ENCODE results near the gene ALDH1B1. TPM values are rescaled to one million over a fixed set of nuclear protein-coding genes. Genes with fewer than 3 reads are reported as not detected.

Gene ALDH1B1
- total RNA-seq, 1 donor from 2014 or later, result 11.5 TPM

GRCh38 chr9:38412751-38413150, 20.2 kb downstream of the ALDH1B1 start:
- Histone ChIP-seq H3K9me3 (ENCODE audit: control insufficient read depth in 3 of 3, low read length in 3 of 3) (no peaks in the 10 kb centered on the region), H3K27ac (ENCODE audit: low read depth, low read length) (no peak overlapping the region), H3K36me3 (ENCODE audit: control insufficient read depth in 3 of 3, insufficient read depth in 3 of 3, low read length in 3 of 3) (no peaks in the 10 kb centered on the region), H3K4me1 (ENCODE audit: control insufficient read depth in 3 of 3, insufficient read depth in 3 of 3, low read length in 3 of 3) (peaks cover 0 to 2% (median 2%) of the 10 kb centered on the region in 3 donors), H3K27me3 (ENCODE audit: control insufficient read depth in 3 of 3, insufficient read depth in 3 of 3, low read length in 3 of 3) (peaks cover 23 to 30% (median 27%) of the 10 kb centered on the region in 3 donors), H3K4me3 (ENCODE audit: low read length in 3 of 3) (no peak overlapping the region), H3K9ac (ENCODE audit: low read depth in 1 of 3, low read length in 3 of 3) (no peak overlapping the region)

GRCh38 chr9:38413283-38413682, 20.8 kb downstream of the ALDH1B1 start:
- Histone ChIP-seq H3K27ac (ENCODE audit: low read depth, low read length) (no peak overlapping the region), H3K4me3 (ENCODE audit: low read length in 3 of 3) (no peak overlapping the region), H3K27me3 (ENCODE audit: control insufficient read depth in 3 of 3, insufficient read depth in 3 of 3, low read length in 3 of 3) (peaks cover 23 to 30% (median 27%) of the 10 kb centered on the region in 3 donors), H3K36me3 (ENCODE audit: control insufficient read depth in 3 of 3, insufficient read depth in 3 of 3, low read length in 3 of 3) (no peaks in the 10 kb centered on the region), H3K9ac (ENCODE audit: low read depth in 1 of 3, low read length in 3 of 3) (no peak overlapping the region), H3K4me1 (ENCODE audit: control insufficient read depth in 3 of 3, insufficient read depth in 3 of 3, low read length in 3 of 3) (peaks cover 0 to 2% (median 2%) of the 10 kb centered on the region in 3 donors), H3K9me3 (ENCODE audit: control insufficient read depth in 3 of 3, low read length in 3 of 3) (no peaks in the 10 kb centered on the region)

- H3K4me1 ChIP-seq (ENCODE audit: control insufficient read depth in 3 of 3, insufficient read depth in 3 of 3, low read length in 3 of 3), result peaks cover 0 to 2% (median 2%) of the 10 kb centered on the region in 3 donors
- H3K27me3 ChIP-seq (ENCODE audit: control insufficient read depth in 3 of 3, insufficient read depth in 3 of 3, low read length in 3 of 3), result peaks cover 23 to 34% (median 27%) of the 10 kb centered on the region in 3 donors
- no peak overlapping the region for H3K9ac ChIP-seq (ENCODE audit: low read depth in 1 of 3, low read length in 3 of 3)
Measured at GRCh38 chr9:38414040-38414723, 21.7 kb downstream of the ALDH1B1 start.

GRCh38 chr9:38415856-38416255, 23.4 kb downstream of the ALDH1B1 start:
- no peaks in the 10 kb centered on the region for H3K36me3 ChIP-seq (ENCODE audit: control insufficient read depth in 3 of 3, insufficient read depth in 3 of 3, low read length in 3 of 3)
- H3K4me3 ChIP-seq (ENCODE audit: low read length in 3 of 3), result no peak overlapping the region
- no peaks in the 10 kb centered on the region for H3K9me3 ChIP-seq (ENCODE audit: control insufficient read depth in 3 of 3, low read length in 3 of 3)
- peaks cover 23 to 41% (median 24%) of the 10 kb centered on the region in 3 donors for H3K27me3 ChIP-seq (ENCODE audit: control insufficient read depth in 3 of 3, insufficient read depth in 3 of 3, low read length in 3 of 3)
- H3K4me1 ChIP-seq (ENCODE audit: control insufficient read depth in 3 of 3, insufficient read depth in 3 of 3, low read length in 3 of 3), result peaks cover 0 to 2% (median 2%) of the 10 kb centered on the region in 3 donors
- no peak overlapping the region for H3K27ac ChIP-seq (ENCODE audit: low read depth, low read length)
- H3K9ac ChIP-seq (ENCODE audit: low read depth in 1 of 3, low read length in 3 of 3), result no peak overlapping the region

More at GRCh38 chr9:38414040-38414723, 21.7 kb downstream of the ALDH1B1 start:
- Histone ChIP-seq H3K27ac (ENCODE audit: low read depth, low read length) (no peak overlapping the region), H3K4me3 (ENCODE audit: low read length in 3 of 3) (no peak overlapping the region), H3K36me3 (ENCODE audit: control insufficient read depth in 3 of 3, insufficient read depth in 3 of 3, low read length in 3 of 3) (no peaks in the 10 kb centered on the region), H3K9me3 (ENCODE audit: control insufficient read depth in 3 of 3, low read length in 3 of 3) (no peaks in the 10 kb centered on the region)

GRCh38 chr9:38416461-38416860, 24.0 kb downstream of the ALDH1B1 start:
- H3K4me3 ChIP-seq (ENCODE audit: low read length in 3 of 3), result no peak overlapping the region
- H3K4me1 ChIP-seq (ENCODE audit: control insufficient read depth in 3 of 3, insufficient read depth in 3 of 3, low read length in 3 of 3), result peaks cover 0 to 2% (median 2%) of the 10 kb centered on the region in 3 donors
- no peaks in the 10 kb centered on the region for H3K9me3 ChIP-seq (ENCODE audit: control insufficient read depth in 3 of 3, low read length in 3 of 3)
- no peak overlapping the region for H3K9ac ChIP-seq (ENCODE audit: low read depth in 1 of 3, low read length in 3 of 3)
- H3K36me3 ChIP-seq (ENCODE audit: control insufficient read depth in 3 of 3, insufficient read depth in 3 of 3, low read length in 3 of 3), result no peaks in the 10 kb centered on the region
- H3K27ac ChIP-seq (ENCODE audit: low read depth, low read length), result no peak overlapping the region
- H3K27me3 ChIP-seq (ENCODE audit: control insufficient read depth in 3 of 3, insufficient read depth in 3 of 3, low read length in 3 of 3), result peaks cover 26 to 41% (median 26%) of the 10 kb centered on the region in 3 donors

GRCh38 chr9:38417003-38417945, 24.8 kb downstream of the ALDH1B1 start:
- Histone ChIP-seq H3K4me3 (ENCODE audit: low read length in 3 of 3) (no peak overlapping the region), H3K4me1 (ENCODE audit: control insufficient read depth in 3 of 3, insufficient read depth in 3 of 3, low read length in 3 of 3) (peaks cover 0 to 2% (median 2%) of the 10 kb centered on the region in 3 donors)

GRCh38 chr9:38418366-38418765, 25.9 kb downstream of the ALDH1B1 start:
- Histone ChIP-seq H3K27me3 (ENCODE audit: control insufficient read depth in 3 of 3, insufficient read depth in 3 of 3, low read length in 3 of 3) (peaks cover 30 to 45% (median 32%) of the 10 kb centered on the region in 3 donors), H3K4me3 (ENCODE audit: low read length in 3 of 3) (no peak overlapping the region), H3K27ac (ENCODE audit: low read depth, low read length) (no peak overlapping the region), H3K4me1 (ENCODE audit: control insufficient read depth in 3 of 3, insufficient read depth in 3 of 3, low read length in 3 of 3) (peaks cover 0 to 2% (median 2%) of the 10 kb centered on the region in 3 donors), H3K9me3 (ENCODE audit: control insufficient read depth in 3 of 3, low read length in 3 of 3) (no peaks in the 10 kb centered on the region), H3K36me3 (ENCODE audit: control insufficient read depth in 3 of 3, insufficient read depth in 3 of 3, low read length in 3 of 3) (no peaks in the 10 kb centered on the region), H3K9ac (ENCODE audit: low read depth in 1 of 3, low read length in 3 of 3) (no peak overlapping the region)

More at GRCh38 chr9:38417003-38417945, 24.8 kb downstream of the ALDH1B1 start:
- no peak overlapping the region for H3K27ac ChIP-seq (ENCODE audit: low read depth, low read length)
- H3K9ac ChIP-seq (ENCODE audit: low read depth in 1 of 3, low read length in 3 of 3), result no peak overlapping the region
- peaks cover 28 to 43% (median 28%) of the 10 kb centered on the region in 3 donors for H3K27me3 ChIP-seq (ENCODE audit: control insufficient read depth in 3 of 3, insufficient read depth in 3 of 3, low read length in 3 of 3)
- no peaks in the 10 kb centered on the region for H3K36me3 ChIP-seq (ENCODE audit: control insufficient read depth in 3 of 3, insufficient read depth in 3 of 3, low read length in 3 of 3)
- H3K9me3 ChIP-seq (ENCODE audit: control insufficient read depth in 3 of 3, low read length in 3 of 3), result no peaks in the 10 kb centered on the region

GRCh38 chr9:38419181-38419580, 26.7 kb downstream of the ALDH1B1 start:
- Histone ChIP-seq H3K4me1 (ENCODE audit: control insufficient read depth in 3 of 3, insufficient read depth in 3 of 3, low read length in 3 of 3) (peaks cover 0 to 2% (median under 1%) of the 10 kb centered on the region in 3 donors), H3K9me3 (ENCODE audit: control insufficient read depth in 3 of 3, low read length in 3 of 3) (no peaks in the 10 kb centered on the region), H3K27me3 (ENCODE audit: control insufficient read depth in 3 of 3, insufficient read depth in 3 of 3, low read length in 3 of 3) (peaks cover 29 to 45% (median 33%) of the 10 kb centered on the region in 3 donors), H3K36me3 (ENCODE audit: control insufficient read depth in 3 of 3, insufficient read depth in 3 of 3, low read length in 3 of 3) (no peaks in the 10 kb centered on the region), H3K9ac (ENCODE audit: low read depth in 1 of 3, low read length in 3 of 3) (no peak overlapping the region), H3K27ac (ENCODE audit: low read depth, low read length) (no peak overlapping the region), H3K4me3 (ENCODE audit: low read length in 3 of 3) (no peak overlapping the region)

GRCh38 chr9:38421498-38422211, 29.2 kb downstream of the ALDH1B1 start:
- Histone ChIP-seq H3K27ac (ENCODE audit: low read depth, low read length) (no peak overlapping the region), H3K27me3 (ENCODE audit: control insufficient read depth in 3 of 3, insufficient read depth in 3 of 3, low read length in 3 of 3) (peaks cover 27 to 51% (median 42%) of the 10 kb centered on the region in 3 donors), H3K4me3 (ENCODE audit: low read length in 3 of 3) (no peak overlapping the region)

More at GRCh38 chr9:38421498-38422211, 29.2 kb downstream of the ALDH1B1 start:
- no peaks in the 10 kb centered on the region for H3K36me3 ChIP-seq (ENCODE audit: control insufficient read depth in 3 of 3, insufficient read depth in 3 of 3, low read length in 3 of 3)
- no peak overlapping the region for H3K9ac ChIP-seq (ENCODE audit: low read depth in 1 of 3, low read length in 3 of 3)
- no peaks in the 10 kb centered on the region for H3K4me1 ChIP-seq (ENCODE audit: control insufficient read depth in 3 of 3, insufficient read depth in 3 of 3, low read length in 3 of 3)
- H3K9me3 ChIP-seq (ENCODE audit: control insufficient read depth in 3 of 3, low read length in 3 of 3), result no peaks in the 10 kb centered on the region

All from skeletal muscle tissue (tissue), 4 donors.